NT2/D1 (cell line): ENCODE data around the gene TACC2.

ENCODE experiments used
- SUZ12 ChIP-seq: IDR thresholded peaks from 2 replicates; pipeline ENCODE4 v1.6.1; 2011; ENCODE audit not compliant: insufficient read length, insufficient read depth; ENCODE audit errors: extremely low read depth
- YY1 ChIP-seq: IDR thresholded peaks from 2 replicates; pipeline ENCODE4 v1.6.1; 2011; ENCODE audit not compliant: insufficient read length, insufficient read depth
- ZNF274 ChIP-seq: IDR thresholded peaks from 2 replicates; pipeline ENCODE4 v1.6.1; 2011; ENCODE audit warnings: mild to moderate bottlenecking, low read depth, low read length

DNA sequence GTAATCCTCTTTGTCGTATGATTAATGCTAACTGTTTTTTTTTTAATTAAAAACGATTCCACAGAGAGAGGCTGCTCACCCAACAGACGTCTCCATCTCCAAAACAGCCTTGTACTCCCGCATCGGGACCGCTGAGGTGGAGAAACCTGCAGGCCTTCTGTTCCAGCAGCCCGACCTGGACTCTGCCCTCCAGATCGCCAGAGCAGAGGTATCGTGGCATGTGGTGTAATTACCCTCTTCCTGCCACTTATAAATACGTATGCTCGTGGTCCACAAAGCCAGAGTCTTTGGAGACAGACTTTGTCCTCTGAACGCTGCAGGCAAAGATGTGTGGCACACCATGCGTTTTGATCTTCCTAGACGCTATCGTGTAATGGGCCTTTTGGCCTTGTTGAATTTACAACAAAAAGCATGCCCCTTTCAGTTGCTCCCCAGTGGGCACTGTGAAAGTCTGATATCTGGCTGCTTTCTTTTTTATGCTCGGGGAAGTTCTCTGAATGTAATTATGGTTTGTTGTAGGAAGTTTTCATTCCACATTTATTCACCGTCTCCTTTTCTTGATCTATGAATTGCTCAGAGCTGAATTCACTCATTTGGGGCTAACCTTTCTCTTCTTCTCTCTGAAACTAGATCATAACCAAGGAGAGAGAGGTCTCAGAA, 248.5 kb downstream of the TACC2 start:
- no peak for TF ChIP-seq YY1
- TF ChIP-seq ZNF274, result no peak
- TF ChIP-seq SUZ12, result no peak
